ENCODE data around the gene DRC7.

GRCh38 chr16:57679767-57680482 is 14.7 kb upstream of the DRC7 start:
- TF ChIP-seq CTCF (IDR thresholded peaks at IDR 0.05 in 8 of 11, conservative IDR thresholded peaks at IDR 0.05 in 3 of 11) (no peak), POLR2A (IDR thresholded peaks at IDR 0.05) (no peak), POLR2AphosphoS5 (IDR thresholded peaks at IDR 0.05) (no peak)

Data from spleen (tissue), 7 donors.